H9 (cell line): ENCODE results near the gene RASA4B. TPM values are rescaled to one million over a fixed set of nuclear protein-coding genes. Genes with fewer than 3 reads are reported as not detected.
"Not testable (repeated sequence)": the region's sequence is repeated elsewhere in the genome, so short reads cannot be mapped to it uniquely, and the experiment has no call there.

Source experiments
- DNase-seq: peaks from one replicate; pipeline ENCODE4 v3.0.0-alpha.2; 2017
- H2AFZ ChIP-seq: one replicate; pipeline ENCODE4 v1.6.1; 2013; ENCODE audit warnings: mild to moderate bottlenecking, low read length, control low read depth, moderate library complexity
- H2AK5ac ChIP-seq: 2 replicates; pipeline ENCODE4 v1.6.1; 2013; ENCODE audit warnings: low read length, control low read depth, mixed read lengths; ENCODE audit not compliant: insufficient read length
- H2BK120ac ChIP-seq: one replicate; pipeline ENCODE4 v1.6.1; 2013; ENCODE audit warnings: low read depth, mild to moderate bottlenecking, low read length, control low read depth, inconsistent platforms; ENCODE audit not compliant: poor library complexity, severe bottlenecking
- H2BK12ac ChIP-seq: 2 replicates; pipeline ENCODE4 v1.6.1; 2013; ENCODE audit warnings: low read length, control low read depth, mixed read lengths, low read depth; ENCODE audit not compliant: insufficient read length
- H2BK15ac ChIP-seq: 2 replicates; pipeline ENCODE4 v1.6.1; 2013; ENCODE audit warnings: low read depth, low read length, control low read depth
- H2BK20ac ChIP-seq: one replicate; pipeline ENCODE4 v1.6.1; 2013; ENCODE audit warnings: low read depth, mild to moderate bottlenecking, low read length, control low read depth, inconsistent platforms; ENCODE audit not compliant: poor library complexity, severe bottlenecking
- H2BK5ac ChIP-seq: 2 replicates; pipeline ENCODE4 v1.6.1; 2013; ENCODE audit warnings: low read length, control low read depth, mixed read lengths; ENCODE audit not compliant: insufficient read length
- H3K14ac ChIP-seq: 2 replicates; pipeline ENCODE4 v1.6.1; 2013; ENCODE audit warnings: low read length, control low read depth; ENCODE audit not compliant: insufficient read depth
- H3K18ac ChIP-seq: 2 replicates; pipeline ENCODE4 v1.6.1; 2013; ENCODE audit warnings: low read depth, mild to moderate bottlenecking, mixed read lengths, low read length, control low read depth; ENCODE audit not compliant: insufficient read length
- H3K23ac ChIP-seq: 2 replicates; pipeline ENCODE4 v1.6.1; 2013; ENCODE audit warnings: low read length, control low read depth, mixed read lengths, low read depth; ENCODE audit not compliant: insufficient read length
- H3K23me2 ChIP-seq: 2 replicates; pipeline ENCODE4 v1.6.1; 2013; ENCODE audit warnings: low read depth, mild to moderate bottlenecking, mixed read lengths, low read length, control low read depth; ENCODE audit not compliant: insufficient read length, poor library complexity, severe bottlenecking
- H3K27ac ChIP-seq: 2 replicates; pipeline ENCODE4 v1.5.1; 2013; ENCODE audit warnings: low read length, control low read depth, mixed read lengths, low read depth; ENCODE audit not compliant: insufficient read length
- H3K27me3 ChIP-seq: 2 replicates; pipeline ENCODE4 v1.6.1; 2013; ENCODE audit warnings: low read length, control low read depth, inconsistent platforms; ENCODE audit not compliant: insufficient read depth
- H3K4ac ChIP-seq: 2 replicates; pipeline ENCODE4 v1.6.1; 2013; ENCODE audit warnings: low read depth, mild to moderate bottlenecking, control low read depth, inconsistent platforms, low read length, moderate library complexity
- H3K4me1 ChIP-seq: 2 replicates; pipeline ENCODE4 v1.6.1; 2013; ENCODE audit warnings: low read length, control low read depth, inconsistent platforms; ENCODE audit not compliant: insufficient read depth
- H3K4me2 ChIP-seq: 2 replicates; pipeline ENCODE4 v1.6.1; 2013; ENCODE audit warnings: low read length, control low read depth, mixed read lengths; ENCODE audit not compliant: insufficient read length, insufficient read depth
- H3K56ac ChIP-seq: 2 replicates; pipeline ENCODE4 v1.6.1; 2013; ENCODE audit warnings: low read depth, mild to moderate bottlenecking, mixed read lengths, low read length, control low read depth; ENCODE audit not compliant: insufficient read length
- H3K79me1 ChIP-seq: 2 replicates; pipeline ENCODE4 v1.6.1; 2013; ENCODE audit warnings: low read depth, mild to moderate bottlenecking, moderate library complexity, low read length, control low read depth, inconsistent platforms; ENCODE audit not compliant: insufficient read depth, poor library complexity, severe bottlenecking
- H3K79me2 ChIP-seq: 2 replicates; pipeline ENCODE4 v1.6.1; 2013; ENCODE audit warnings: low read length, control low read depth, inconsistent platforms; ENCODE audit not compliant: insufficient read depth
- H3K9ac ChIP-seq: 2 replicates; pipeline ENCODE4 v1.6.1; 2013; ENCODE audit warnings: low read length, control low read depth, mixed read lengths; ENCODE audit not compliant: insufficient read length; ENCODE audit errors: extremely low read depth
- H3K9me3 ChIP-seq: one replicate; pipeline ENCODE4 v1.6.1; 2013; ENCODE audit warnings: low read depth, low read length, inconsistent platforms; ENCODE audit not compliant: control insufficient read depth
- H3T11ph ChIP-seq: one replicate; pipeline ENCODE4 v1.6.1; 2013; ENCODE audit warnings: mild to moderate bottlenecking, low read length, control low read depth, inconsistent platforms
- H4K20me1 ChIP-seq: one replicate; pipeline ENCODE4 v1.6.1; 2013; ENCODE audit not compliant: control insufficient read depth, insufficient read length, insufficient read depth
- H4K5ac ChIP-seq: 2 replicates; pipeline ENCODE4 v1.6.1; 2013; ENCODE audit warnings: low read depth, mild to moderate bottlenecking, mixed read lengths, low read length, control low read depth; ENCODE audit not compliant: insufficient read length
- H4K8ac ChIP-seq: replicated peaks from 2 replicates; pipeline ENCODE4 v1.6.1; 2013; ENCODE audit warnings: low read length, control low read depth, mixed read lengths, low read depth; ENCODE audit not compliant: insufficient read length
- H4K91ac ChIP-seq: 2 replicates; pipeline ENCODE4 v1.6.1; 2013; ENCODE audit warnings: low read depth, mild to moderate bottlenecking, moderate library complexity, mixed read lengths, low read length, control low read depth; ENCODE audit not compliant: insufficient read length
- H3K27ac Mint-ChIP-seq, 3 experiments: 2 replicates in 2 of 3; 3 replicates in 1 of 3; pipeline ENCODE4 v1.8.0; 2020 to 2021; ENCODE audit warnings: mixed read lengths in 3 of 3, mild to moderate bottlenecking in 1 of 3, moderate library complexity in 1 of 3
- H3K27me3 Mint-ChIP-seq: 2 replicates; pipeline ENCODE4 v1.8.0; 2021; ENCODE audit warnings: low read depth, mild to moderate bottlenecking, moderate library complexity, mixed read lengths
- H3K36me3 Mint-ChIP-seq, 3 experiments: 2 replicates in 2 of 3; 3 replicates in 1 of 3; pipeline ENCODE4 v1.8.0; 2020 to 2021; ENCODE audit warnings: low read depth in 3 of 3, mixed read lengths in 3 of 3; ENCODE audit not compliant: insufficient read depth in 1 of 3
- H3K4me1 Mint-ChIP-seq, 2 experiments: 2 replicates each; pipeline ENCODE4 v1.8.0; 2020; ENCODE audit warnings: mixed read lengths in 2 of 2
- H3K4me3 Mint-ChIP-seq, 2 experiments: 2 replicates in 1 of 2; 3 replicates in 1 of 2; pipeline ENCODE4 v1.8.0; 2020 to 2021; ENCODE audit warnings: mild to moderate bottlenecking in 2 of 2, mixed read lengths in 2 of 2, moderate library complexity in 1 of 2
- H3K9me3 Mint-ChIP-seq, 2 experiments: 2 replicates in 1 of 2; 3 replicates in 1 of 2; pipeline ENCODE4 v1.8.0; 2020; ENCODE audit warnings: mild to moderate bottlenecking in 2 of 2, mixed read lengths in 2 of 2, moderate library complexity in 1 of 2
- WGBS: extraction: QIAGEN DNeasy Blood & Tissue Kit; methylation state at CpG from one replicate; pipeline ENCODE4 v1.1.7; 2013; ENCODE audit warnings: missing lambda C conversion rate, low lambda C conversion rate, mixed read lengths; ENCODE audit not compliant: insufficient read length; ENCODE audit errors: extremely low coverage; 5-methylcytosine and 5-hydroxymethylcytosine counted together
- total RNA-seq: library from RNA; stranded (reverse); gene quantifications from 2 replicates; pipeline ENCODE4 v1.2.1, GENCODE V29; 2021

RASA4B gene
- total RNA-seq, 1 experiment from 2014 or later, result 3.7 TPM

GRCh38 chr7:102532127-102532526 lies 14.6 kb upstream of the RASA4B start:
- H3K9me3 ChIP-seq, H3K27me3 Mint-ChIP-seq, H4K20me1 ChIP-seq, H3K23ac ChIP-seq, H3K27ac Mint-ChIP-seq, H3T11ph ChIP-seq, H3K9ac ChIP-seq, H3K4me1 ChIP-seq, H2AK5ac ChIP-seq, H3K4me3 Mint-ChIP-seq, H3K23me2 ChIP-seq, H2AFZ ChIP-seq, H4K91ac ChIP-seq, H3K27me3 ChIP-seq, H2BK20ac ChIP-seq, H3K4me2 ChIP-seq, H3K36me3 Mint-ChIP-seq, H2BK5ac ChIP-seq, H2BK120ac ChIP-seq, H4K8ac ChIP-seq, H3K9me3 Mint-ChIP-seq, H3K79me2 ChIP-seq, H3K4ac ChIP-seq, H3K56ac ChIP-seq, H2BK15ac ChIP-seq, H3K27ac ChIP-seq, DNase-seq, H3K79me1 ChIP-seq, H4K5ac ChIP-seq, H2BK12ac ChIP-seq, H3K4me1 Mint-ChIP-seq, H3K14ac ChIP-seq, H3K18ac ChIP-seq: not testable (repeated sequence)
- WGBS, result no CpG with 5 or more reads among the region's 2 CpGs

- H3K4ac ChIP-seq, H2BK12ac ChIP-seq, H3K79me2 ChIP-seq, H2BK15ac ChIP-seq, H2AFZ ChIP-seq, H3K27ac ChIP-seq, H3K27me3 ChIP-seq, H2BK20ac ChIP-seq, H3K4me1 ChIP-seq, H3K79me1 ChIP-seq, H3K23ac ChIP-seq, H3K18ac ChIP-seq, H3K9me3 Mint-ChIP-seq, H3K56ac ChIP-seq, H3K9me3 ChIP-seq, H4K91ac ChIP-seq, H3K4me1 Mint-ChIP-seq, H3K36me3 Mint-ChIP-seq, H3K27me3 Mint-ChIP-seq, DNase-seq, H4K20me1 ChIP-seq, H3K14ac ChIP-seq, H3K9ac ChIP-seq, H3K23me2 ChIP-seq, H3T11ph ChIP-seq, H4K8ac ChIP-seq, H2BK120ac ChIP-seq, H3K4me3 Mint-ChIP-seq, H3K27ac Mint-ChIP-seq, H4K5ac ChIP-seq, H2AK5ac ChIP-seq, H2BK5ac ChIP-seq, H3K4me2 ChIP-seq: not testable (repeated sequence)
- WGBS, result no CpG with 5 or more reads among the region's 7 CpGs
These were observed 14.0 kb upstream of the RASA4B start for GRCh38 chr7:102531583-102531982.
